Tibial nerve (tissue), 3 donors: ENCODE data around the gene MAPK8IP1.

Source experiments
- CTCF ChIP-seq, 5 experiments: fragments of 200-600 bp in 3 of 5; fragments of 450-650 bp in 2 of 5; sonication (generic) in 3 of 5; IDR thresholded peaks; one replicate each; pipeline ENCODE4 v1.5.1; 2016 to 2019; ENCODE audit warnings: antibody characterized with exemption in 5 of 5, mild to moderate bottlenecking in 3 of 5, moderate library complexity in 2 of 5
- POLR2A ChIP-seq, 2 donors: fragments of 450-650 bp; IDR thresholded peaks; one replicate each; pipeline ENCODE4 v1.6.1; 2017; ENCODE audit warnings: antibody characterized with exemption in 2 of 2, mild to moderate bottlenecking in 2 of 2, moderate library complexity in 2 of 2

- no peak for TF ChIP-seq CTCF (IDR thresholded peaks at IDR 0.05)
- no peak for TF ChIP-seq POLR2A (IDR thresholded peaks at IDR 0.05)
These were observed 35.0 kb upstream of the MAPK8IP1 start for GRCh38 chr11:45850446-45850845.
